CD4-positive, alpha-beta T cell treated with Interleukin-17A for 4 hours (primary cell): ENCODE data around the gene NOP16.
"Not testable (repeated sequence)": the region's sequence is repeated elsewhere in the genome, so short reads cannot be mapped to it uniquely, and the experiment has no call there.

ENCODE experiments used
- DNase-seq: peaks from one replicate; pipeline ENCODE4 v3.0.0-alpha.2; 2020; ENCODE audit warnings: mixed read lengths

Gene NOP16

DNA sequence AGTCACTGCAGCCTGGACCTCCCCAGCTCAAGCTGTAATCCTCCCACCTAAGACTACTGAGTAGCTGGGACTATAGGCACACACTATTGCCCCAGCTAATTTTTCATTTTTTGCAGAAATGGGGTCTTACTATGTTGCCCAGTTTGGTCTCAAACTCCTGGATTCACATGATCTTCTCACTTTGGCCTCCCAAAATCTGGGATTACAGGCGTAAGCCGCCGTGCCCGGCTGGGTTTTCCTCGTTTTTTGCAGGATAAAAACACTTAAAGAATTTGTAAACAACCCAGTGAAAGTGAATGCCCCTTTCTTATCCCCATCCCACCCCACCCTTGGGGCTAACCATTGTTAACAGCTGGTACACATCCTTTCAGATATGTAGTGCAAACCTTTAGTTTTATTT, 20.2 kb upstream of the NOP16 start:
- no peak for DNase-seq

DNA sequence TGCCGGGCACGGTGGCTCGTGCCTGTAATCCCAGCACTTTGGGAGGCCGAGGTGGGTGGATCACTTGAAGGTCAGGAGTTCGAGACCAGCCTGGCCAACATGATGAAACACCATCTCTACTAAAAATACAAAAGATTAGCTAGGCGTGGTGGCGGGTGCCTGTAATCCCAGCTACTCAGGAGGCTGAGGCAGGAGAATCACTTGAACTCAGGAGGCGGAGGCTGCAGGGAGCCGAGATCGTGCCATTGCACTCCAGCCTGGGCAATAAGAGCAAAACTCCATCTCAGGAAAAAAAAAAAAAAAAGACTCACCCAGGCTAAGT, 19.8 kb upstream of the NOP16 start:
- DNase-seq: not testable (repeated sequence)

GRCh38 chr5:176407456-176408251, 19.3 kb upstream of the NOP16 start:
- DNase-seq: no peak

DNA sequence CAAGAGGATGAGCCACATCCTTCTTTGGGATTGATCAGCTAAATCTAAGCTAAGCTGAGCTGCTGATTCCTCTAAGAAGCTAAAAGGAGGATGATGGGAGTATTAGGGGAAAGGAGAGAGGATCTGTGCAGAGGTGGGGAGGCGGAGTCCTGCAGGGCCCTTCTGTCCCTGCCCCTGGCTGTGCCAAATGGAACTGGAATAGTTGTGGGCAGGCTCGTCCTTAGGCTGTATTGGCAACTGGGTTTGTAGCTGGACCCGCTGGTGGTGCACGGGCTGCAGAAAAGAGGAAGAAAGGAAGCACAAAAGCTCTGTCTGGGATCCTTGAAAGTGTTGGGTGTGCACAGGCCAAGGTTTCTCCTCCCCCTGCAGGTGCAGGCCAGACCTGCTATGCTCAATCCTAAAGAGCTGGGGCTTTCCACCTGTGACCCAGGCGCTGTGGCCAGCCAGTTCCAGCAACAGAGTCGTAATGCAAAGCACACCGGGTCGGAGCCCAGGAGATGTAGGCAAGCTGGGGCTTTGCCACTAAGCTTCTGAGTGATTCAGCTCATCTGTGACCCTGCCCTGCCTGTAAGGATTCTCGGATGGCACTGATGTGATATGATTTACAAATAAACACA, 18.1 kb upstream of the NOP16 start:
- no peak for DNase-seq

- no peak for DNase-seq
Observed at GRCh38 chr5:176405656-176406435, 17.4 kb upstream of the NOP16 start.

DNA sequence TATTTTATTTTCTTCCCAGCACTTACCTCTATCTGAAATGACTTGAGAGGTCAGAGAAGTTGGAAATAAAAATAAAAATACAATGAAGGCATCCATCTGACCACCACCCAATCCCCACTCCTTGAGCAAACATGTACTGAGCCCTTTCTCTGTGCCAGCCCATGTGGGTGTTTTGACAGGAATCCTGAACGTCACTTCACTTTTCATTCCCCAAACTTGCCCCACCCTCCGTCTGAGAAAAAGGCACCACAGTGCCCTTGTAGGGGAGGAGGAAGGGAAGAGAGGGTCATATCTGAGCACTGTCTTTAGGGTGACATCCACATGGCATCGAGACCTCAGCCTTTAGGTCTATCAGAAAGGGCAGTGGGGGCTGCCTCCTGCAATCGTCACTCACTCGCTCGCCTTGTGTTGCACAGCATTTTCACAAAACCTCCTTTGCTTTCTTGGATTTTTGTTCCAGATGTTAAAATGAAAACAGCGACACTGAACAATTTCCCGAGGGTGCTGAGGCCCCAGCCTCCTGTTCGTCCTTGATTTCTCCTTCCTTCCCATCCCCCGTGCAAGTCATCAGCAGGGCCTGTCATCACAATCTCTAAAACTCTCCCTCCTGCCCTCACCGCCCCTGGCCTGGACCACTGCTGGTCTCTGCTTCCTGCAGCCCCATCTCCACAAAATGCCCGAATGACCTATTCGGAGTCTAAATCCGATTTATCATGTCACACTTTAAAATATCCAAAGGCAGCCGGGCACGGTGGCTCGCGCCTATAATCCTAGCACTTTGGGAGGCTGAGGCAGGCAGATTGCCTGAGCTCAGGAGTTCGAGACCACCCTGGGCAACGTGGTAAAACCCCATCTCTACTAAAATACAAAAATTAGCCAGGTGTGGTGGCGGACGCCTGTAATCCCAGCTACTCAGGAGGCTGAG, 13.1 kb upstream of the NOP16 start:
- DNase-seq: no peak

DNA sequence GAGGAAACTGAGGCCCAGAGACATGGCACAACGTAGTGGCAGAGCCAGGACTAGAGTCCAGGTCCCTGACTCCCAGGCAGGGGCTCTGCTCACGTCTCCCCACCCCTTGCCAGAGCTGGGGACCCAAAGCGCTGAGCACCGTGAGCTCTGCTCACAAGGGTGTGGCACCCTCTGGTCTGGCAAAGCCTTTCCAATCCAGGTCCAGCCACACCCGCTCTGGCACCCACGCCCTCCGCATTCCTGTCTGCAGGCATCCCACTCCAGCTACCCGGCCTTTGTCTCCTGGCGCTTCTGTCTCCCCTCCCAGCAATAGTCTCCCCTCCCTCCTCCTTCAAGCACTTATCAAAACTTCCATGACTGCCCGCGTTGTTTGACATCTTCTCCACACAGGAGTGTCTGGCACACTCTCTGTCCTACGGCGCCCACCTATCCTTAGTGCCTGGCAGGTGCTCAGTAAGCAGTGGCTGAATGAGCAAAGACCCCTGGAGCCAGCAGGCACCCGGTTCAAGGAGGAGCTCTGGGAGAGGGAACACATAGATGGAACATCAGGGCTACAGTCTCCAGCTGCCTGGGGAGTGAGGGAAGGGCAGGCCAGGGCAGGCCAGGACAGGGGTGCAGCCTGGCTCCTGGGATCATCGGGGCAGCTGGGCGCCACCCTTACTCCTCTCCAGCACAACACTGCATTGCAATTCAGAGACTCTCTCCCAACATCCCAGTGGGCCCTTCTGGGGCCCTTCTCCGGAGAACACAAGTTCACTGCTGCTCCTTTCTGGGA, 12.2 kb upstream of the NOP16 start:
- no peak for DNase-seq

GRCh38 chr5:176397736-176398420, 9.5 kb upstream of the NOP16 start:
- DNase-seq: no peak

DNA sequence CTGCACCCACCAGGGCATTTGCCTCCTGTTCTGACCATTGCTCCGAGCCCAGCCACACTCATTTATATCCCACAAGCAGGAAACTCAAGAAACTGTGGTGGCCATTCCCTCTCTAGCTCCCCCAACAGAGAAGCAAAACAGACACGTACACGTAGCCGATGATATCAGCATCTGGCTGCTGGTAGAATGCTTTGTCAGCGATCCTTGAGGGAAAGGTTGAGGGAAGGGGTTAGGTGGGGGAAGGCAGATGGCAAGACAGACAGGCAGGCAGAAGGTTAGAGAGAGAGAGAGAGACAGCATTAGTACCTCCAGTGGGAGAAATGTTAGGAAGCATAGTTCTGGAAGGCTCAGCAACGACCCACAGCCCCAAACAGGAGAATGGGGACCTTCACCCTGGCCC, 7.9 kb upstream of the NOP16 start:
- DNase-seq: no peak

DNA sequence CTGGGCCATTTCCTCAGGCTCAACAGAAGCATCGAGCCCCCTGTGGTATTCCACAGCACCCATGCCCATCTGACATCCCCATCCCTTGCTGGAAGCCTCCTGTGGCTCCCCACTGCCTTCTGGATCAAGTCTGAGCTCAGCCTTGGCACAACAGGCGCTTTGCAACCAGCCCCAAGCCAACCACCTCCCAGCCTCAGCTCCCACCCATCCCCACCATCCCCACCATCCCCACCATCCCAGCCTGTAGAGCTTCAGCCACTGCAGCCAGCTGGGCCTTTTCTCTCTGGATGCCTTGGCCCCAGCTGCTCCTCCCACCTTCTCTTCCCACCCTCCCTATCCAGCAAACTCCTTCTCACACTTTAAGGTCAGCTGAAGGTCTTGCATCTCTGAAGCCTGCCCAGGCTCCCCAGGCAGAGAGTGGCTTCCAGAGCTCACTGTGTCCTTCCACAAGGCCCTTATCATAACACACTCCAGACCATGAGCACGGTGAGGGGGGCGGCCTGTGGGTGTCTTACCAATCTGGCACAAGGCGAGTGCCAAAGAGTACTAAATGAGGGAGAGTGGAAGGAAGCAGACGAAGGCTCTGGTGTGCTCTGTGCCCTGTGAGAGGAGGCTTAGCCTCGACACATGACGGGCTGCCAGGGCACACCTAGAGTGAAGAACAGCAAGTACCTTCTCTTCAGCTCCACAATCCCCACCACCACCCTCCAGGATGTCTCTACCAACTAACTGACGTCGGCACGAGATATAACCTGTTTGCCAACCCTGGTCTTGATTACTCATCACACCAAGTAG, 6.7 kb upstream of the NOP16 start:
- no peak for DNase-seq

- no peak for DNase-seq
Observed at GRCh38 chr5:176394096-176394495, 5.7 kb upstream of the NOP16 start.

- DNase-seq: no peak
Observed at GRCh38 chr5:176392526-176392925, 4.1 kb upstream of the NOP16 start.

- no peak for DNase-seq
Observed at GRCh38 chr5:176391999-176392398, 3.6 kb upstream of the NOP16 start.

- DNase-seq: no peak
Observed at GRCh38 chr5:176391479-176391878, 3.1 kb upstream of the NOP16 start.

GRCh38 chr5:176389135-176390123, 1.0 kb upstream of the NOP16 start:
- DNase-seq: no peak

GRCh38 chr5:176388003-176388443, 375 bp downstream of the NOP16 start:
- DNase-seq: no peak

DNA sequence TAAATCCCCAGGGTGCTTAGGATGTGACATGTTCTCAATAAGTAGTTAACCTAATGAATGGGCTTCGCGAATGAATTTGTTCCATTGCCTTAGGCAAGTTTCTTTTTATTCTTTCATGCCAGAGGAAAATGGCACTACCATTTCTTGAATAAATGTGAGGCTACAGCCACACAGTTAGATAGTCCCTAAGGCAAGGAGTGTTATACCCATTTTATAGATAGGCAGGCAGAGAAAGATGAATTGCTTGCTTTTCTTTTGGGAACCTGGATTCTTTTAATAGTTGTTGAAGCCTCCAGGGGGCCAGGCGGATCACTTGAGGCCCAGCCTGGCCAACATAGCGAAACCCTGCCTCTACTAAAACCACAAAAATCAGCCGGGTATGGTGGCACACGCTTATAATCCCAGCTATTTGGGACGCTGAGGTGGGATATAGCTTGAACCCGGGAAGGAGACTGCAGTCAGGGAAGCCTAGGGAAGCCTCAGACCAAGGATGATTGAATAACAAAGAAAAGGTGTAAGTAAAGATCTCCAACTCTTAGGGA, 943 bp downstream of the NOP16 start:
- no peak for DNase-seq

DNA sequence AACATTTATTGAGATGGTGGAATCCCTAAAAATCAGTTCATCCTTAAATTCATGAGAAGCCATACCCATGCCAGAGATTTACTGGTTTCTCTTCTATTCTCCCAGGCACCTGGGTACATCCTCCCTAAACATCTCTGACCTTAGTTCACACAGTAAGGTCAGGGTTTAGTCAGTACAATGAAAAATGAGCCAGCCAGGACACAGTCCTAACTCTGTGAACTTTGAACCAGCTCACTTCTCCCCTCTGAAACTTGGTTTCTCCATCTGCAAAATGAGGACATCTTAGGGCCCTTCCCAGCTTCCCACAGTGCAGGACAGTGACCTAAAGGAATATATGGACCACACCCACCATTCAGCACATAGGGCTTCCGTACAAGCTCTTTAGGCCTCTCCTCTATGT, 1.9 kb downstream of the NOP16 start:
- no peak for DNase-seq

DNA sequence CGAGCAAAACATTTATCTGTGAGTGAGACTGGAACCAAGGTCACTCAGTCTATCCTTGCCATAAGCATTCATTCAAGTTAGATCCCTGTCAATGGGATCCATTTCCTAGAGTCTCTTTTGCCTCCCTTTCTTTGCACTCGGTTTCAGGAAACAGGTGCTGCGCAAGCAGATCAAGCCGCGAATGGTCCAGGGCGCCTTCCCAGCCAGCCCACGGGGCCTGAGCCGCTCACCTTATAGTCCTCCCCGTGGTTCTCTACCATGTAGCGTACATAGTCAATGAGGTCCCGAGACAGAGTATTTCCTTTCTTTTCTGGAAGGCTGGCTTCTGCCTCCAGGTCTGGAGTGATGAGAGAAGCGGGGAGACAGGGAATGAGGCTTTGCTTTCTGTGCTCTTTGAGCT, 3.4 kb downstream of the NOP16 start:
- no peak for DNase-seq
